Astrocyte of the spinal cord (primary cell): ENCODE measurements around the gene WAS.
A peak's percentile ranks its signal among the peaks of the same experiment; 100 is the strongest.

Experiments used
- DNase-seq: peaks from one replicate; pipeline ENCODE4 v3.0.0; 2011; ENCODE audit warnings: low read depth, low spot score
- H3K4me3 ChIP-seq: 2 replicates; pipeline ENCODE4 v1.5.1; 2011; ENCODE audit warnings: low read depth, mild to moderate bottlenecking, low read length, moderate library complexity
- in situ Hi-C: cut with HindIII; loops from 2 replicates; pipeline ENCODE4 v1.10.0; 2017; ENCODE audit warnings: low sequenced_read_pairs
- TF ChIP-seq, protein P1 (sequence below): IDR thresholded peaks from 2 replicates; pipeline ENCODE4 v1.5.1; 2012; ENCODE audit warnings: low read depth, mild to moderate bottlenecking, low read length, inconsistent platforms

Gene WAS

DNA sequence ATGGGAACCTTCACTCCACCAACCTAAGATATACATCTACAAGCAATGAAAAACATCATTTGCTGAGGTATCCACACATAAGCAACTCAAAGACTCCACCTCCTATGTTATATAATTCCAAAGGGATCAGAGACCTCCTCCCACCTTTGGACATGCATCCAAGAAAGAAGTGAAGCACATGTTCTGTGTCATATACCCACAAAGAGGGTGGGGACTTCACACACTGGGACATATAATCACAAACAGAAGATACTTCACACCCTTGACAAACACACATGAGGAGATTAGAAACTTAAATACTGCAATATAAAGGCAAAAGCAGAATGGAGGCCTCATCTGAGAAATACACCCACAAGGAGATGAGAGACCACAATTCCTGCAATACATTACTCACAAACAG is 38.3 kb downstream of the WAS start:
- no peak for DNase-seq
- TF ChIP-seq, protein P1, sequence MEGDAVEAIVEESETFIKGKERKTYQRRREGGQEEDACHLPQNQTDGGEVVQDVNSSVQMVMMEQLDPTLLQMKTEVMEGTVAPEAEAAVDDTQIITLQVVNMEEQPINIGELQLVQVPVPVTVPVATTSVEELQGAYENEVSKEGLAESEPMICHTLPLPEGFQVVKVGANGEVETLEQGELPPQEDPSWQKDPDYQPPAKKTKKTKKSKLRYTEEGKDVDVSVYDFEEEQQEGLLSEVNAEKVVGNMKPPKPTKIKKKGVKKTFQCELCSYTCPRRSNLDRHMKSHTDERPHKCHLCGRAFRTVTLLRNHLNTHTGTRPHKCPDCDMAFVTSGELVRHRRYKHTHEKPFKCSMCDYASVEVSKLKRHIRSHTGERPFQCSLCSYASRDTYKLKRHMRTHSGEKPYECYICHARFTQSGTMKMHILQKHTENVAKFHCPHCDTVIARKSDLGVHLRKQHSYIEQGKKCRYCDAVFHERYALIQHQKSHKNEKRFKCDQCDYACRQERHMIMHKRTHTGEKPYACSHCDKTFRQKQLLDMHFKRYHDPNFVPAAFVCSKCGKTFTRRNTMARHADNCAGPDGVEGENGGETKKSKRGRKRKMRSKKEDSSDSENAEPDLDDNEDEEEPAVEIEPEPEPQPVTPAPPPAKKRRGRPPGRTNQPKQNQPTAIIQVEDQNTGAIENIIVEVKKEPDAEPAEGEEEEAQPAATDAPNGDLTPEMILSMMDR = no peak
- in situ Hi-C loops = no loop called here
- no peak overlapping the region for H3K4me3 ChIP-seq

- TF ChIP-seq, protein P1 = no peak
- DNase-seq = no peak
- no peak overlapping the region for H3K4me3 ChIP-seq
- in situ Hi-C loops = no loop called here
These were observed 43.0 kb downstream of the WAS start for GRCh38 chrX:48726596-48726995.

DNA sequence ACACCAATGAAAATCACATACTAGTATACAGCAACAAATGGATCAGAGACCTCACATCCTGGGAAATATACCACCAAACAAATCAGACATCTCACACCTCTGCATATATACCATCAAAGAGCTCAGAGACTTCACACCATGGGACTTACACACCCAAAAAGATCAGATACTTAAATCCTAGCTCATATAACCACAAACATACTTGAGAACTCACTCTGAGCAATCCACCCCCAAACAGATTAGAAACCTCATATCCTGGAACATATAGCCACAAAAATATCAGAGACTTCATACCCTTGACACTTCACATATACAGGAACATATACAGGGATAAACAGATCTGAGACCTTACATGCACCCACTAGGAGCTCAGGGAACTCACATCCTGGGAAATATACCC is 45.1 kb downstream of the WAS start:
- TF ChIP-seq, protein P1 = no peak
- H3K4me3 ChIP-seq = no peak overlapping the region
- no peak for DNase-seq
- in situ Hi-C loops = no loop called here

DNA sequence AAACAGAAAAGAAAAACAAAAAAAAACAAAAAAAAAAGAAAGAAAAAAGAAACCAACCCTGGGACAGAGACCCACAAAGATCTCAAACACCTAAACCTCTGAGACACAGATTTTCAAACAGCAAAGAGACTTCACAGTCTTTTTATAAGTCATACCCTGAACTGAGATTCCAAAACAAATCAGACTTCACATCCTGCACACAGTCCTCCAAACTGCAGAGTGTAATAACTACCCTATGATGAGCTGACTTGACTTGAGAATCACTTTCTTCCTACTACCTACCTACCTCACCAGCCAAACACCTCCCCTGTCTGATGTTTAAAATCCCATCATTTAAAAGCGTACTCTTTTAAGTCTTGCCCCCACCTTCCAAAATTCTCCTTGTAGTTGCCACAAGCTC is 52.7 kb downstream of the WAS start:
- H3K4me3 ChIP-seq = peak overlapping the region; percentile 37
- TF ChIP-seq, protein P1 = no peak
- in situ Hi-C loops = no loop called here
- no peak for DNase-seq

DNA sequence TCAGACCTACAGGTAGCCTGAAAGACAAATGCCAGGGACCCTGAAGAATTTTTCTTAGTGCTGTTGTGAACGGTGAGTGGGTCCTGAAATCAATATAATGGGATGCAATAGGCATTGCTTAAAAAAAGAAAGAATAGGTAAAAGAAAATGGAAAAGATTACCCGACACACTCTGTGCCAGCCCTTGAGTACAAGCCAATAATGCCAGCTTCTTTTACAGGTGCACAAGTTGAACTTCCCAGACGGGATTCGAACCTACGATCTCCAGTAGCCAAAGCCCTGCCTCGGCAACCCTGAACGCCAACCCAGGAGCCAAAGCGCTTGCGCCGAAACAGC is 53.2 kb downstream of the WAS start:
- no peak for DNase-seq
- in situ Hi-C loops = no loop called here
- peak overlapping the region; percentile 37 for H3K4me3 ChIP-seq
- TF ChIP-seq, protein P1 = no peak

DNA sequence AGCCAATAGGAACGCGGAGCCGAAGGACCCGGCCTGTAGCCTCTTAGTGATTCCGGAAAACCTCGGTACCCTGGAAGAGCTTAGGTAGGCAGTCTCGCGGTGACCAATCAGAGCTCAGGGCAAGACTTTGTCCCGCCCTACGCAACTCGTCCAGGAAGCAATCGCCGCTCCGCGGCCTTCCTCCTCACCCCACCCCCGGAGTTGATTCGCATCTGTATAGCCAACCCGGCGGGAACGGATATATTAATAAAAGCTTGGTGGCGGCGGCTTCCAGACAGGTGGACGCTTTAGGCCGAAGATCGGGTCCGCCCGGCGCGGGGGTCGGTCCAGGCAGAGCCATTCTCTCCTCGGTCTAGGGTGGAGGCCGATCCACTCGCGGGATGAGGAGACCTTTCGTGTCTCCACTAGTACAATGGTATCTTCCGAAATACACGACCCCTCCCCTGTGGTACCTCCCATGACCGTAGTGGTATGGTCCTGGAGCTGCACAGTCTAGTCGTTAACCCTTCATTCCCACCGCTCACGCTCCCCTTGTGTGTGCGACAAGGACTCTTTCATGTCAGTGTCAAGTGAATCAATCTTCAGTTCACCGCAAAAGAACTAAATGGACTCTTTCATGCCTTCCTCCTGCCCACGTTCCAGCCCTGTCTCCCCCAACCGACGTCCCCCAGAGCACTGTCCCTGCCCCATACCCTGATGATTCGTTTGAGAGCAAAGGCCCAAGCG is 53.8 kb downstream of the WAS start:
- in situ Hi-C loops = no loop called here
- TF ChIP-seq, protein P1 = no peak
- peak; percentile 97 for DNase-seq
- H3K4me3 ChIP-seq = peak overlapping the region; percentile 54
